Measurements from ENCODE around the gene GALC.

GRCh38 chr14:87908550-87908949, 84.4 kb downstream of the GALC start:
- TF ChIP-seq EZH2phosphoT487 (IDR thresholded peaks at IDR 0.05; ENCODE audit: insufficient read depth, low read depth) (no peak), EZH2 (IDR thresholded peaks at IDR 0.05; ENCODE audit: insufficient read depth, poor library complexity, severe bottlenecking) (no peak)

Measured in GM23248 (cell line).